Measurements from ENCODE around the gene HMCN2.

DNA sequence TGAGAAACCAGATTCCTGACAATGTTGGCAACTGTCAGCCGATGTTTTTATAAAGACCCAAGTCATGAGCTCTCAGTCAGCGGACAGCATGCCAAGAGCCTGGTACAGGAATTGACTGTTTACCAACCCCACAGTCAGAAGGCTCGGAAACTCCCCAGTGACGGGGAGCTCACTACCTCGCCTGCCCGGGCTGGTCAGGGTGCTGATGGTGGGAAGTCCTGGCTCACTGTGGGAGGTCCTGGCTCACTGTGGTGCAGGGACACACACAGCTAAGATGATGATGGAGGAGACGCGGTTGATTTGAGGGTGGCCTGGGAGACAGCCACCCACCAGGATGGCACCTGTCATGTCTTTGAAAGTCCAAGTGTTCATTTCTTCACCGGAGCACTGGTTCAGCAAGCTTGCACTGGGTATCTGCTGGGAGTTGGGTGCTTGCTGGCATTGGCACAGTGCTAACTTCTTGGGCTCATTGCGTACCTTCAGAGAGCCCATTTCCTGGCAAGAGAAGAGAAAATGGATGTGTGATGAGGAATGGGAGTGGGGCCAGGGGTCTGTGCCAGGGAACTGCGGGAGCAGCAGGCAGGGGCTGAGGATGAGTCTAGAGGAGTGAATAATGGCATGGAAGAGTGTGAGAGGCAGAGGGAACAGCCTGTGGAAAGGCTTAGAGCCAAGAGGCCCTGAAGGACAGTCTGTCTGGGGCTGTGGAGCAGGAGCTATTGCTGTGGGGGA lies 194.5 kb downstream of the HMCN2 start:
- TF ChIP-seq, protein P1, sequence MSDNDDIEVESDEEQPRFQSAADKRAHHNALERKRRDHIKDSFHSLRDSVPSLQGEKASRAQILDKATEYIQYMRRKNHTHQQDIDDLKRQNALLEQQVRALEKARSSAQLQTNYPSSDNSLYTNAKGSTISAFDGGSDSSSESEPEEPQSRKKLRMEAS (IDR thresholded peaks at IDR 0.05): no peak
- TF ChIP-seq, protein P2, sequence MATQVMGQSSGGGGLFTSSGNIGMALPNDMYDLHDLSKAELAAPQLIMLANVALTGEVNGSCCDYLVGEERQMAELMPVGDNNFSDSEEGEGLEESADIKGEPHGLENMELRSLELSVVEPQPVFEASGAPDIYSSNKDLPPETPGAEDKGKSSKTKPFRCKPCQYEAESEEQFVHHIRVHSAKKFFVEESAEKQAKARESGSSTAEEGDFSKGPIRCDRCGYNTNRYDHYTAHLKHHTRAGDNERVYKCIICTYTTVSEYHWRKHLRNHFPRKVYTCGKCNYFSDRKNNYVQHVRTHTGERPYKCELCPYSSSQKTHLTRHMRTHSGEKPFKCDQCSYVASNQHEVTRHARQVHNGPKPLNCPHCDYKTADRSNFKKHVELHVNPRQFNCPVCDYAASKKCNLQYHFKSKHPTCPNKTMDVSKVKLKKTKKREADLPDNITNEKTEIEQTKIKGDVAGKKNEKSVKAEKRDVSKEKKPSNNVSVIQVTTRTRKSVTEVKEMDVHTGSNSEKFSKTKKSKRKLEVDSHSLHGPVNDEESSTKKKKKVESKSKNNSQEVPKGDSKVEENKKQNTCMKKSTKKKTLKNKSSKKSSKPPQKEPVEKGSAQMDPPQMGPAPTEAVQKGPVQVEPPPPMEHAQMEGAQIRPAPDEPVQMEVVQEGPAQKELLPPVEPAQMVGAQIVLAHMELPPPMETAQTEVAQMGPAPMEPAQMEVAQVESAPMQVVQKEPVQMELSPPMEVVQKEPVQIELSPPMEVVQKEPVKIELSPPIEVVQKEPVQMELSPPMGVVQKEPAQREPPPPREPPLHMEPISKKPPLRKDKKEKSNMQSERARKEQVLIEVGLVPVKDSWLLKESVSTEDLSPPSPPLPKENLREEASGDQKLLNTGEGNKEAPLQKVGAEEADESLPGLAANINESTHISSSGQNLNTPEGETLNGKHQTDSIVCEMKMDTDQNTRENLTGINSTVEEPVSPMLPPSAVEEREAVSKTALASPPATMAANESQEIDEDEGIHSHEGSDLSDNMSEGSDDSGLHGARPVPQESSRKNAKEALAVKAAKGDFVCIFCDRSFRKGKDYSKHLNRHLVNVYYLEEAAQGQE (IDR thresholded peaks at IDR 0.05; ENCODE audit: low read depth): no peak
- TF ChIP-seq RAD21 (IDR thresholded peaks at IDR 0.05; ENCODE audit: low read depth) (no peak), EP300 (IDR thresholded peaks at IDR 0.05; ENCODE audit: borderline replicate concordance) (no peak)
